Parathyroid adenoma (tissue), 2 donors: Measurements from ENCODE around the gene UNC50.
"Not testable (repeated sequence)": the region's sequence is repeated elsewhere in the genome, so short reads cannot be mapped to it uniquely, and the experiment has no call there.

Experiments
- H2AFZ ChIP-seq: fragments of 300-600 bp; sonication (generic); one replicate; pipeline ENCODE4 v1.7.0; 2017; ENCODE audit warnings: antibody characterized with exemption, mild to moderate bottlenecking
- H3K27ac ChIP-seq: fragments of 300-600 bp; sonication (generic); one replicate; pipeline ENCODE4 v1.7.0; 2017
- H3K27me3 ChIP-seq: fragments of 300-600 bp; sonication (generic); one replicate; pipeline ENCODE4 v1.7.0; 2017; ENCODE audit warnings: low read length; ENCODE audit not compliant: control insufficient read depth, insufficient read depth
- H3K36me3 ChIP-seq: fragments of 300-600 bp; sonication (generic); one replicate; pipeline ENCODE4 v1.7.0; 2017; ENCODE audit warnings: low read length; ENCODE audit not compliant: control insufficient read depth, insufficient read depth
- H3K4me1 ChIP-seq: fragments of 300-600 bp; sonication (generic); one replicate; pipeline ENCODE4 v1.7.0; 2017; ENCODE audit warnings: control low read depth
- H3K4me2 ChIP-seq: fragments of 300-600 bp; sonication (generic); one replicate; pipeline ENCODE4 v1.7.0; 2017; ENCODE audit warnings: low read length
- H3K4me3 ChIP-seq: fragments of 300-600 bp; sonication (generic); one replicate; pipeline ENCODE4 v1.7.0; 2017; ENCODE audit warnings: low read depth, low read length
- H3K79me2 ChIP-seq: fragments of 300-600 bp; sonication (generic); one replicate; pipeline ENCODE4 v1.7.0; 2017; ENCODE audit warnings: control low read depth
- H3K9ac ChIP-seq: fragments of 300-600 bp; sonication (generic); one replicate; pipeline ENCODE4 v1.7.0; 2017; ENCODE audit warnings: mild to moderate bottlenecking
- H3K9me3 ChIP-seq: fragments of 300-600 bp; sonication (generic); one replicate; pipeline ENCODE4 v1.7.0; 2017; ENCODE audit warnings: low read length; ENCODE audit not compliant: control insufficient read depth
- CTCF ChIP-seq: fragments of 300-600 bp; sonication (generic); IDR thresholded peaks from one replicate; pipeline ENCODE4 v1.7.0; 2017; ENCODE audit warnings: antibody characterized with exemption, mild to moderate bottlenecking
- donor health status: primary hyperparathyroidism.

Gene UNC50

DNA sequence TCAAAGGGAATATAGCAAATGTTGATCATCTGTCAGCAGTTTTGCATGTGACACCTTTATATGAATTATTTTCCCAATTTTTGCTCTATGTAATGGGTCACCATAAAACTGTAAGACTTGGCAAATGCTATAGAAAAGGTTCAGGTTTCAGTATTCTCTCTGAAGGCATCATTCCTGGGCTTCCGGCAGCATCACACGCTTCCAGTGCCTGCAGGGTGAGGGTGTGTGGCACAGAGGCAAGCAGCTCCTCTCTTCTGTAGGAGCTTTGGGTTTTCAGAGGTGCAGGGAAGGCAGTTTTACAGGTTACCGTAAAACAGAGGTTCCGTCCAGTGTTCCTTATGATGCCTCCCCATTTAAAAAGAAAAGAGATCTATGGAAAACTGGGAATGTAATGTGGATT is 18.9 kb upstream of the UNC50 start:
- Histone ChIP-seq H3K27me3 (no peaks in the 10 kb centered on the region), H3K4me1 (no peaks in the 10 kb centered on the region), H3K4me2 (no peak overlapping the region), H3K79me2 (peaks cover 5% of the 10 kb centered on the region), H3K9me3 (no peaks in the 10 kb centered on the region), H3K9ac (no peak overlapping the region), H3K4me3 (no peak overlapping the region), H3K27ac (no peak overlapping the region), H3K36me3 (no peaks in the 10 kb centered on the region), H2AFZ (no peak overlapping the region)
- TF ChIP-seq CTCF: no peak

DNA sequence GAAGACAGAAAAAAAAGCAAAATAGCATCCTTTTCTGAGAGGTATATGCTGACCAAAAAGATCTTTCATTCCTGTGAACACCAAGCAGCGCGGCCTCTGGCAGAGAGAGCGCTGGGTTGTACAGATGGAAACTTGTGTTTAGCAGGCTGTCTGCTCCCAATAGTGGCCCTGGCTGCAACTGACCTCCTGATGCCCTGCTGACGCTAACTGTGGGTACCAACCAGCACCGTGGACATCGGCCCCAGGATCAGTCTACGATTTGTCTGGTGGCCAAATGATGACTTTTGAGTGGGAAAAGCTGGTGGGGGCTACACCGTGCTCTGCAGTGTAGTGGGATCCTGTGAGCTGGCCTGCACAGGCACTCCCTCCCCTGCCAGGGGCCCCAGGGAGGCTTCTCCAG is 15.8 kb upstream of the UNC50 start:
- Histone ChIP-seq H3K27me3 (no peaks in the 10 kb centered on the region), H3K9ac (no peak overlapping the region), H3K4me3 (no peak overlapping the region), H3K27ac (no peak overlapping the region), H3K4me1 (no peaks in the 10 kb centered on the region), H3K36me3 (no peaks in the 10 kb centered on the region), H3K9me3 (no peaks in the 10 kb centered on the region), H3K79me2 (peaks cover 5% of the 10 kb centered on the region), H2AFZ (no peak overlapping the region), H3K4me2 (no peak overlapping the region)
- no peak for TF ChIP-seq CTCF

GRCh38 chr2:98594665-98595064 is 13.7 kb upstream of the UNC50 start:
- not testable (repeated sequence) for H3K36me3 ChIP-seq, H2AFZ ChIP-seq

DNA sequence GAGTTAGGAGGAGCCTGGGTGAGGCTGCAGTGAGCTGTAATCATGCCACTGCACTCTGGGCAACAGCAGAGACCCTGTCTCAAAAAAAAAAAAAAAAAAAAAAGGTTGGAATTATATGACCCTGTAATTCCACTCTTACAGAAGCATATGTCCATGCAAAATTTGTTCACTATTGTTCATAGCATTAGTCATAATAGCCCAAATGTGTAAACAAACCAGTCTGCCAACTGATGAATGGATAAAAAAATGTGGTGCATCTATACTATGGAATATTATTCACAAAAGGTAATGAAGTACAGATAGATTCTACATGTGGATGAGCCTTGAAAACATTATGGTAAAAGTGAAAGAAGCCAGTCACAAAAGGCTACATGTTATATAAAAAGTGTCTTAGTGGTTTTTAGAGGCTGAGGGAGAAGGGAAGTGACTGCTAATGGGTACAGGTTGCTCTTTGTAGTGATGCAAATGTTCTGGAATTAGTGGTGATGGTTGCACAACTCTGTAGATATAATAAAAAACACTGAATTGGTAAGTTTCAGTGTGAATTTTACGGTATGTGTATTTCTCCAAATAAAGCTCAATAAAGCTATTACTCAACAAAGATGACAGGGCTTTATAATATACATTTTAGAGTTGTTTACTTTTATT is 9.5 kb upstream of the UNC50 start:
- no peaks in the 10 kb centered on the region for H3K4me1 ChIP-seq
- H3K27me3 ChIP-seq: no peaks in the 10 kb centered on the region
- no peak for TF ChIP-seq CTCF
- H2AFZ ChIP-seq: no peak overlapping the region
- H3K4me2 ChIP-seq: no peak overlapping the region
- no peak overlapping the region for H3K4me3 ChIP-seq
- no peak overlapping the region for H3K9ac ChIP-seq
- no peaks in the 10 kb centered on the region for H3K79me2 ChIP-seq
- no peak overlapping the region for H3K27ac ChIP-seq
- H3K9me3 ChIP-seq: no peaks in the 10 kb centered on the region
- no peaks in the 10 kb centered on the region for H3K36me3 ChIP-seq

More at GRCh38 chr2:98594665-98595064, 13.7 kb upstream of the UNC50 start:
- H3K79me2 ChIP-seq, H3K27ac ChIP-seq, H3K27me3 ChIP-seq, H3K4me1 ChIP-seq, H3K4me3 ChIP-seq, H3K9ac ChIP-seq, H3K4me2 ChIP-seq, H3K9me3 ChIP-seq: not testable (repeated sequence)

DNA sequence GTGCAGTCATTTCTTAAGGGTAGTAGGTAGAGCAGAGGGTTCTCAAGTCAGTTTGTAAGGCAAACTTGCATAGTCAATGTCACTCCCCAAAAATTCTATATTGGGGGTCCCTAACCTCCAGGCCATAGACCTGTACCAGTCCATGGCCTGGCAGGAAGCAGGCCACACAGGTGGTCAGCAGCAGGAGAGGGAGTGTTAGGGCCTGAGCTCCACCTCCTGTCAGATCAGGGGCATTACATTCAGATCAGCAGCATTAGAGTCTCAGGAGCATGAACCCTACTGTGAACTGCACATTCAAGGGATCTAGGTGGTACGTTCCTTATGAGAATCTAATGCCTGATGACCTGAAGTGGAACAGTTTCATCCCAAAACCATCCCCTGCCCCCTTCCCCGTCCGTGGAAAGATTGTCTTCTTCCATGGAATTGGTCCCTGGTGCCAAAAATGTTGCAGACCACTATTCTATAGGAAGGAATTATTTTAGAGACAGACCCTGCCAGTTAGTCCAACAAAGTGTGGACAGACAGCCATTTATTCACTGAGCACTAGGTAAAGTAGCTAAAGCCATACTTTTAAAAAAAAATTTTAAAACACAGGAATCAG is 6.8 kb upstream of the UNC50 start:
- no peaks in the 10 kb centered on the region for H3K9me3 ChIP-seq
- no peaks in the 10 kb centered on the region for H3K36me3 ChIP-seq
- no peak overlapping the region for H3K4me3 ChIP-seq
- TF ChIP-seq CTCF: peak; percentile 56
- H3K27me3 ChIP-seq: no peaks in the 10 kb centered on the region
- H3K4me2 ChIP-seq: no peak overlapping the region
- H3K27ac ChIP-seq: no peak overlapping the region
- no peak overlapping the region for H3K9ac ChIP-seq
- H3K79me2 ChIP-seq: peaks cover 2% of the 10 kb centered on the region
- no peak overlapping the region for H2AFZ ChIP-seq
- peaks cover 5% of the 10 kb centered on the region for H3K4me1 ChIP-seq
